ENCODE results near the gene MAMDC4.

The MAMDC4 gene

DNA sequence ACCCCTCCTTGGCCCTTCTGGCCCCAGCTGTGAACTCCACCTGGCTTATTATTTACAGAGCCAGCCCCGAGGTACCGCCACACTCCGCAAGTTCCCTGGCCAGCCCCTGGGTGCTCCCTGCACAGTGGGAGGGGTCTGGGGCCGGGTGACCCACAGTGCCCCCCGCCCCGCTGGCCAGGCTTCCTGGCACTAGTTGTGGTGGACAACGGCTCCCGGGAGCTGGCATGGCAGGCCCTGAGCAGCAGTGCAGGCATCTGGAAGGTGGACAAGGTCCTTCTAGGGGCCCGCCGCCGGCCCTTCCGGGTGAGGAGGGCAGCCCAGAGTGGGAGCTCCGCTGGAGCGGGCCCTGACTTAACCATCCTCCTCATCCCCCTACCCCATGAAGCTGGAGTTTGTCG, 3.9 kb downstream of the MAMDC4 start:
- Mint-ChIP-seq H3K27ac (no peak overlapping the region), H3K4me3 (no peak overlapping the region), H3K9me3 (no peaks in the 10 kb centered on the region), H3K36me3 (ENCODE audit: low read depth) (peaks cover 58% of the 10 kb centered on the region), H3K27me3 (no peaks in the 10 kb centered on the region), H3K4me1 (ENCODE audit: low read depth) (peaks cover 5% of the 10 kb centered on the region)
- intact Hi-C loops (cut with micrococcal nuclease) = no loop called here

DNA sequence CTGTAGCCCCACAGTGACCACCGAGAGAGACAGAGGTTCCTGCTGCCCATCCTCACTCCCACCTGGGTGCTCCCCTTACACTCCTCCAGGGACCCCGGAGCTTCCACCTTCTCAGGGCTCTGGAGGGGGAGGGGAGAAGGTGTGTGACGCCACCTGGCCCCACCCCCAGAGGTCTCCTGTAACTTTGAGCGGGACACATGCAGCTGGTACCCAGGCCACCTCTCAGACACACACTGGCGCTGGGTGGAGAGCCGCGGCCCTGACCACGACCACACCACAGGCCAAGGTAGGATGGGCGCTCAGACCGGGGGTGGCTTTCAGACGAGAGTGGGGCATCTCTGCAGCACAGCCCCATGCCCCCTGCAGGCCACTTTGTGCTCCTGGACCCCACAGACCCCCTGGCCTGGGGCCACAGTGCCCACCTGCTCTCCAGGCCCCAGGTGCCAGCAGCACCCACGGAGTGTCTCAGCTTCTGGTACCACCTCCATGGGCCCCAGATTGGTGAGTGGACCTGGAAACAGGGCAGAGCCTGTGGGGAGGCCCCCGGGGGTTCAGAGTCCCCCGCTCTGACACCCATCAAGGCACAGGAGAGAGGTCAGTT, 4.5 kb downstream of the MAMDC4 start:
- Mint-ChIP-seq H3K9me3 (no peaks in the 10 kb centered on the region), H3K4me3 (no peak overlapping the region), H3K27ac (no peak overlapping the region), H3K27me3 (no peaks in the 10 kb centered on the region), H3K4me1 (ENCODE audit: low read depth) (no peaks in the 10 kb centered on the region), H3K36me3 (ENCODE audit: low read depth) (peaks cover 58% of the 10 kb centered on the region)
- intact Hi-C loops (cut with micrococcal nuclease) = no loop called here

DNA sequence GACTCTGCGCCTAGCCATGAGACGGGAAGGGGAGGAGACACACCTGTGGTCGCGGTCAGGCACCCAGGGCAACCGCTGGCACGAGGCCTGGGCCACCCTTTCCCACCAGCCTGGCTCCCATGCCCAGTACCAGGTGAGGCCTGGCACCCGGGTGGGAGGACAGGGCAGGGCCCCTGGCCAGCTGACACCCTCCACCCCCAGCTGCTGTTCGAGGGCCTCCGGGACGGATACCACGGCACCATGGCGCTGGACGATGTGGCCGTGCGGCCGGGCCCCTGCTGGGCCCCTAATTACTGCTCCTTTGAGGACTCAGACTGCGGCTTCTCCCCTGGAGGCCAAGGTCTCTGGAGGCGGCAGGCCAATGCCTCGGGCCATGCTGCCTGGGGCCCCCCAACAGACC, 5.0 kb downstream of the MAMDC4 start:
- no peaks in the 10 kb centered on the region for H3K27me3 Mint-ChIP-seq
- H3K4me3 Mint-ChIP-seq = no peak overlapping the region
- no peaks in the 10 kb centered on the region for H3K9me3 Mint-ChIP-seq
- H3K27ac Mint-ChIP-seq = no peak overlapping the region
- intact Hi-C loops (cut with micrococcal nuclease) = no loop called here
- no peaks in the 10 kb centered on the region for H3K4me1 Mint-ChIP-seq (ENCODE audit: low read depth)
- peaks cover 58% of the 10 kb centered on the region for H3K36me3 Mint-ChIP-seq (ENCODE audit: low read depth)

DNA sequence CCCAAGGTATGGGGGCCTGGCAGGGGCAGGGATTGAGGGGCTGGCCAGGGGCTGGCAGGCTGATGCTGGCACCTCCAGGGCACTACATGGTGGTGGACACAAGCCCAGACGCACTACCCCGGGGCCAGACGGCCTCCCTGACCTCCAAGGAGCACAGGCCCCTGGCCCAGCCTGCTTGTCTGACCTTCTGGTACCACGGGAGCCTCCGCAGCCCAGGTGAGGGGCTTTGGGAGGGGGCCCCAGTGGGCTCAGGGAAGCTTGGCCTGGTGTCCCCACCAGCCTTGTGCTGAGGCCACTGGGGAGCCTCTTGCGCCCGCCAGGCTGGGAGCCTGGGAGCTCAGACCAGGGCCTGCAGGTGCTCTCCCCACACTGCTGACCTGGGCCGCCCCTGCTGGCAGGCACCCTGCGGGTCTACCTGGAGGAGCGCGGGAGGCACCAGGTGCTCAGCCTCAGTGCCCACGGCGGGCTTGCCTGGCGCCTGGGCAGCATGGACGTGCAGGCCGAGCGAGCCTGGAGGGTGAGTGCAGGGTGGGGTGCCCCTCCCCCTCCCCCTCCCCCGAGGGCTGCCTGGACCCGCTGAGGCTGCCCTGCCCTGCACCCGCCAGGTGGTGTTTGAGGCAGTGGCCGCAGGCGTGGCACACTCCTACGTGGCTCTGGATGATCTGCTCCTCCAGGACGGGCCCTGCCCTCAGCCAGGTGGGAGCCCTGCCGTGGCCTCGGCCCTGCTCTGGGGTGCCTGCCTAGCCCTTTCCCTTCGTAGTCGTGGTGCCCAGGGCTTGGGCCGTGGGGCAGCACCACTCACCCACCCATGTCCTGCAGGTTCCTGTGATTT, 5.7 kb downstream of the MAMDC4 start:
- H3K4me1 Mint-ChIP-seq (ENCODE audit: low read depth) = no peaks in the 10 kb centered on the region
- no peak overlapping the region for H3K27ac Mint-ChIP-seq
- peaks cover 63% of the 10 kb centered on the region for H3K36me3 Mint-ChIP-seq (ENCODE audit: low read depth)
- H3K9me3 Mint-ChIP-seq = no peaks in the 10 kb centered on the region
- intact Hi-C loops (cut with micrococcal nuclease) = no loop called here
- no peaks in the 10 kb centered on the region for H3K27me3 Mint-ChIP-seq
- H3K4me3 Mint-ChIP-seq = no peak overlapping the region

DNA sequence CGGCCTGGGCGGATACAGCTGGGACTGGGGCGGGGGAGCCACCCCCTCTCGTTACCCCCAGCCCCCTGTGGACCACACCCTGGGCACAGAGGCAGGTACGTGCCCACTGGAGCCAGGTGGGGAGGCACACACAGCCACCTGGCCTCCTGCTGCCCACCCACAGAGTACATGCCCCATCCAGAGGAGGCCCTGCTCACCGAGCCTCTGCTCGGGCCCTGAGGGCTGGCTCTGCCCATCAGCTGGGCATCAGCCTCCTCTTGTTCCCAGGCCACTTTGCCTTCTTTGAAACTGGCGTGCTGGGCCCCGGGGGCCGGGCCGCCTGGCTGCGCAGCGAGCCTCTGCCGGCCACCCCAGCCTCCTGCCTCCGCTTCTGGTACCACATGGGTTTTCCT, 6.3 kb downstream of the MAMDC4 start:
- Mint-ChIP-seq H3K4me1 (ENCODE audit: low read depth) (no peaks in the 10 kb centered on the region), H3K4me3 (no peak overlapping the region), H3K9me3 (no peaks in the 10 kb centered on the region), H3K36me3 (ENCODE audit: low read depth) (peaks cover 69% of the 10 kb centered on the region), H3K27me3 (no peaks in the 10 kb centered on the region), H3K27ac (no peak overlapping the region)
- intact Hi-C loops (cut with micrococcal nuclease) = no loop called here

DNA sequence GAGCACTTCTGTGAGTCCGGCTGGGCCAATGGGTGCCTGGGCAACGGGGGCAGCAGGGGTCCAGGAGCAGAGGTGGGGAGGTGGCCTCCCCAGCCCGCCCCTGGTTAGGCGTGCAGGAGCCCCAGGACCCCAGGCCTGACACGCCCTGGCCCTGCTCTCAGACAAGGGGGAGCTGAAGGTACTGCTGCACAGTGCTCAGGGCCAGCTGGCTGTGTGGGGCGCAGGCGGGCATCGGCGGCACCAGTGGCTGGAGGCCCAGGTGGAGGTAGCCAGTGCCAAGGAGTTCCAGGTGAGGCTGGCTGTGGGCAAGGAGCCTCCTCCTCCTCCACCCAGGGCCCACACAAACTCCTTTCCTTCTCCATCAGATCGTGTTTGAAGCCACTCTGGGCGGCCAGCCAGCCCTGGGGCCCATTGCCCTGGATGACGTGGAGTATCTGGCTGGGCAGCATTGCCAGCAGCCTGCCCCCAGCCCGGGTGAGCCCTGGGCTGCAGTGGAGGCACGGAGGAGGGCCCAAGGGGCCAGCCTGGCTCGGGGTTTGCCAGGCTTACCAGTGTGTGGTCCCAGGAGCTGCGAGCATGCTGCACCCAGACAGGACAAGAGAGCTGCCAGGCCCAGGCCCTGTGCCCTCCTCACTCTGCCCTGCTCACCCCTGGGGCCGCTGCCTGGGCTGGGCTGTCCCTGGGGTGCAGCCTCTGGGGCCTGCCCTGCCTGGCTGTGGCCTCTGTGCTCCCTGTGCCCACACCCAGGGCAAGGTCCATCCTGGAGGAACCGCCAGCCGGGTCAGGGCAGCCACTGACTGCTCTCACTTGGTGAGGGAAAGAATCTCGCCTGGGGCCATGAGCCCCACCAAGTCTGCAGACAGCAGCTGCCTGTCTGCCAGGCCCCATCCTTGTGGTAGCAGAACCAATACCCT, 7.0 kb downstream of the MAMDC4 start:
- Mint-ChIP-seq H3K36me3 (ENCODE audit: low read depth) (peaks cover 76% of the 10 kb centered on the region), H3K27me3 (no peaks in the 10 kb centered on the region), H3K4me3 (no peak overlapping the region), H3K27ac (no peak overlapping the region), H3K4me1 (ENCODE audit: low read depth) (peaks cover 5% of the 10 kb centered on the region), H3K9me3 (no peaks in the 10 kb centered on the region)
- intact Hi-C loops (cut with micrococcal nuclease) = no loop called here

DNA sequence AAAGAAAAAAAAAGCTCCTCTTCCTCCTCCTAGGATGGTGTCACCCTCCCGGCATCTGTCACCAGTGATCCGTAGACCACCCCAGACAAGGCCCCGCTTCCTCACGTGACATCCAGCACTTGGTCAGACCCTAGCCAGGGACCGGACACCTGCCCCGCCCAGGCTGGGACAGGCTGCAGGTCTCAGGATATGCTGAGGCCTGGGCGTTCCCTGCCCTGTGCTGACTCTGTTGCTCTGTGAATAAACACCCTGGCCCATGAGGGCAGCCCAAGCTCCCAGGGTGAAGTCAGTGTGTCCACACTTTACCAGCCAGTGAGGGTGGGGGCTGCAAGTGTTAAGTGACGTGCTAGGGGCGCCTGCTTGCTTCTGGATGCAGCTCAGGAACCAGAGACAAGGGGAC, 8.4 kb downstream of the MAMDC4 start:
- Mint-ChIP-seq H3K9me3 (no peaks in the 10 kb centered on the region), H3K27me3 (no peaks in the 10 kb centered on the region), H3K4me3 (no peak overlapping the region), H3K27ac (no peak overlapping the region), H3K36me3 (ENCODE audit: low read depth) (peaks cover 71% of the 10 kb centered on the region), H3K4me1 (ENCODE audit: low read depth) (peaks cover 16% of the 10 kb centered on the region)
- intact Hi-C loops (cut with micrococcal nuclease) = no loop called here

DNA sequence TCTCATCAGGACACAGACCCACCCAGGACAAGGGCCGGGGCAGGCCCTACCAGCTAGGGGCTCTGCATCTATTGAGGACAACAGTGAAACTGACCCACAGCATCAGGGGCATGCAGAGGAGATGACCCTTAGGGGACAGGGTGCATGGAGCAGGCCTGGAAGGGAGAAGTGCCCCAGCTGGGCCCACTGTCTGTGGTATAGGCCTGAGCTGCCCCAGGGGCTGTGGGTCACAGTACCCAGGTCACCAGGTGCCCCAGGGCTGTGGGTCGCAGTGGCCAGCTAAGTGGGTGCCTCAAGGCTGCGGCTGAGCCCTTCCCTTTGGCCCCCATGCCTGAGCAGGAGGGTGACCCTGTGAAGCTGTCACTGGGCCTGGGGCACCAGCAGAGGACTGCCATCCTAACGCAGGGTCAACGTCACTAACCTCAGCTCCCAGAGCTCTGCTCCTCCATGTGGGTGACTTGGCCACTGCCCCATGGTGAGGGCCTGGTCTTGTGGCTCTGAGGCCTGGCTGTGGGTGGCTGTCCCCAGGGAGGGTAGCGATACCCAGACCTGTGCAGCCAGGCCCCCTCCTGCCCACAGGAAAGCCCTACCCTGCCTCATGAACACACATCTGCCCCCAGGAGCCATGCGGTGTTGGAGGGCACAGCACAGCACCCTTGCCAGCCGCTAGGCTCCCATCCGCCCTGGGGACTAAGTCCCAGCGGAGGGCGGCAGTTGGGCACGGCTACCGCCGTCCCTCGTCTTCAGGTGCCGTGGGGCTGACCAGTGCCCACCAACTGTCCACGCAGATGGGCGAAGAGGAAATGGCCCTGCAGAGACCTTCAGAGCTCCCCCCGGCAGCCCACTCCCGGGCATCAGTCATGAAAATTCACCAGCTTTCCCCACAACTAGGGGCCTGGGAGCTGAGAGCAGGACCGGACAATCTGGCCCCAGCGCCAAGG, 9.1 kb downstream of the MAMDC4 start:
- Mint-ChIP-seq H3K4me3 (no peak overlapping the region), H3K27ac (no peak overlapping the region), H3K36me3 (ENCODE audit: low read depth) (peaks cover 71% of the 10 kb centered on the region), H3K4me1 (ENCODE audit: low read depth) (peaks cover 16% of the 10 kb centered on the region), H3K27me3 (no peaks in the 10 kb centered on the region), H3K9me3 (no peaks in the 10 kb centered on the region)
- intact Hi-C loops (cut with micrococcal nuclease) = no loop called here

DNA sequence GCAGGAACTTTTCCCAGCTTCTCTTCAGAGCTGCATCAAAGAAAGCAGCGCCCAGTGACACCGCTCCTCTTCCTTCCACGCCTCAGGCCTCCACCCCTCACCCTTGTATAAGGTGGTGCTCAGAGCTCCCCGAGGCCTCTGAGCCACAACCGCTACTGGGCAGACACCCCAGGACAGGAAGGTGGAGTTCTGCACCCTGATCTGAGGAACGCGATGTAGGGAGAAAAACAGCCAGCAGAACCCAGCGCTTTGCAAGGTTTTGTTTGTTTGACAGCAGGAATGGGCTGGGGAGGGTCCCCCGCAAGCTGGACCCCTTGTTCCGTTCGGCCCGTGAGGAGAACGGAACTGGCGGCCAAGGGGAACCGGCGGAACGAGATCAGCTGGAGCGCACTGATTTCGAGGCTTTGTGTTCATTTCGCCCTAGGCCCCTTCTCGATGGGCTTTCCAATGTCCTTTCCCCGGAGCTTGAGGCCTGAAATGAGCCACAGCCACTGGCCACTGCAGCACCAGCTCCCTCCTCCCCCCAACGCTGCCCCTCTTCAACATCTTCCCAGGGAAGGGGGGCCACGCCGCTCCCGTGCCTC, 9.8 kb downstream of the MAMDC4 start:
- intact Hi-C loops (cut with micrococcal nuclease) = no loop called here
- H3K36me3 Mint-ChIP-seq (ENCODE audit: low read depth) = peaks cover 68% of the 10 kb centered on the region
- no peaks in the 10 kb centered on the region for H3K27me3 Mint-ChIP-seq
- H3K4me3 Mint-ChIP-seq = no peak overlapping the region
- H3K27ac Mint-ChIP-seq = no peak overlapping the region
- no peaks in the 10 kb centered on the region for H3K9me3 Mint-ChIP-seq
- H3K4me1 Mint-ChIP-seq (ENCODE audit: low read depth) = peaks cover 16% of the 10 kb centered on the region

DNA sequence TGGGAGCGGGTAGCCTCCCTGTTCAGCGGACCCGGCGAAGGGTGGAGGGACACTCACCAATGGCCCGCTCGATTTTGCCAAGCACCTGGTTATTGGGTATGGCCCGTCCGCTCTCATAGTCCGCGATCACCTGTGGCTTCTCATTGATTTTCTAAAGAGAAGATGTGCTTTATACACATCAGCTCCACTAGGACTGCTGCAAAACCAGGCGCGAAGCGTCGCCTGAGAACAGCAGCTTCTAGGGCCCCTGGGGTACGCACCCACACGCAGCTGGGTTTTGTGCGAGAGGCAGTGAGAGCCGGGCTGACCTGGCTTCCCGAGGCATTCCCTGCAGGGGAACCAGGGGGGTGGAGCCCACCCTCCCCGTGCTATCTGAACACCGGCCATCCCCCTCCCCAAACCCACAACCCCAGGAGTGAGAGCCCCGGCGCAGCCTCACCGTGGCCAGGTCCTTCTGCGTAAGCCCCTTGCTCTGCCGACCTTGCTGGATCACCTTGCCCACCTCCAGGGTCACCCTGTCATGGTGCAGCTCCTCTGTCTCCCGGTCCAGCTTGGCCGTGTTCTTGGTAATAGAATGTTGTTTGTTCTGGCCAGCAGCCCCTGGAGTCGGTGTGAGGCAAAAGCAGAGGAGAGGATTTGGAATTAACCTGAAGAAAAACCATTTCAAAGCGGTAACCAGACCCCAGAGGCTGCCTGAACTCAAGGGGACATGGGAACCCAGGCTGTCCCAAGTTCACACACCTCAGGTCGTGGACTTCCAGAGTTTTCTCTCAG, 10.9 kb downstream of the MAMDC4 start:
- H3K27me3 Mint-ChIP-seq = no peaks in the 10 kb centered on the region
- intact Hi-C loops (cut with micrococcal nuclease) = no loop called here
- no peak overlapping the region for H3K27ac Mint-ChIP-seq
- peaks cover 68% of the 10 kb centered on the region for H3K36me3 Mint-ChIP-seq (ENCODE audit: low read depth)
- no peak overlapping the region for H3K4me3 Mint-ChIP-seq
- no peaks in the 10 kb centered on the region for H3K9me3 Mint-ChIP-seq
- peaks cover 16% of the 10 kb centered on the region for H3K4me1 Mint-ChIP-seq (ENCODE audit: low read depth)

DNA sequence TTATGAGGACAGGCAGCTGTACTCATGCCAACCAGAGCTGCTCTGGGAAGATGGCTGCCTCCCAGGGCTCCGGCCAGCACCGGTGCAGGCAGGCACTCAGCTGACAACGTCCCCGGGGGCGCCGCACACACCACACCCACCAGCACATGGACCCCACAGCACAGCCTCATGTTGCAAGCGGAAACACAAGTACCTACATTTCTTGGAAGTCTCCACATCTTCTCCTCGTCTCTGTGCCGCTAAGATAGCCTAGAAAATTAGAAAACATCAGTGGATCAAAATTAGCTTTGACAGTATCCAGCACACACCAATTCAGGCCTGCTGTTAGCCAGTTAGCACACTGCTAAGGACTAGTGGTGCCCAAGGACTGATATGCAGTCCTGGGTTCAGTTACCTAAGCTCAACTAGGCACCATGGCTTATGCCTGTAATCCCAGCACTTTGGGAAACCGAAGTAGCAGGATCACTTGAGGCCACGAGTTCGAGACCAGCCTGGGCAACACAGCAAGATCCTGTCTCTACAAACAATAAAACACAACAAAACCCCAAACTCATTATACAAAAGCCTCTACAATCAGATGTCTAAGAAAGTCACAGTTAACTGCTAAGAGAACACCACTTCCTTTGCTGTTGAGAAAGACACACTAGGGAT, 11.6 kb downstream of the MAMDC4 start:
- Mint-ChIP-seq H3K27me3 (no peaks in the 10 kb centered on the region), H3K36me3 (ENCODE audit: low read depth) (peaks cover 67% of the 10 kb centered on the region), H3K4me1 (ENCODE audit: low read depth) (peaks cover 16% of the 10 kb centered on the region), H3K9me3 (no peaks in the 10 kb centered on the region), H3K4me3 (no peak overlapping the region), H3K27ac (no peak overlapping the region)
- intact Hi-C loops (cut with micrococcal nuclease) = no loop called here

DNA sequence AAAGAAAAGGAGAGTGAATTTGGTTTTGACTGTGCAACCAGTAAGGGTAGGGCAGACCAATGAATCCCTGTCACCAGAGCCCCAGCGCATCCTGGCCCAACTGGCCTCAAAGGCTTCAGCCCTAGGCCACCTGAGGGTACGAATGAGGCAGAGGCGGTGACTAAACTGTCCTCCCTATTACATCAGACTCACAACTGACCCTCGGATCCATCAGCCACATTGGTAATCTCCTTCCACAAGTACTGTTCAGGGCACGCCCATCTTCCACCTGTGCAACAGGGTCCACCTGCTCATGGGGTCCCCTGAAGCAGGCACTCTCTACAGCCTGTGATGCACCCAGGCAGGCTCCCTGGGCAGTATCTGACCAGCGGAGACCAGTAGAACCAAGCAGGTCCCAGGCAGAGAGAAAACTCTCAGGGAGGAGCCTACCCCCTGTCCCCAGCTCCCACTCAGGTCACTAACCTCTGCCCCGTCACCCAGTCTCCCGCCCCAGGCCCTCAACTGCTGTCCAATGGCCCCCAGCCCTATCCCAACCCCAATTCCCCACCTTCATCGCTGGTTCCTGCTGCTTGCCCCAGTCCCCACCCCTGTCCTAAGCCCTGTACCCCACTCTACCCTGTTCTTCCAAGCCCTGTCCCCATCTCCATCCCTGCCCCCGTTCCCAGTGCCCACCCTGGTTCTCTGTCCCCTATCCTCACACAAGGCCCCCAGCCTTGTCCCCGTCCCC, 13.1 kb downstream of the MAMDC4 start:
- H3K27ac Mint-ChIP-seq = peak overlapping the region; percentile 85
- no peaks in the 10 kb centered on the region for H3K27me3 Mint-ChIP-seq
- intact Hi-C loops (cut with micrococcal nuclease) = no loop called here
- no peaks in the 10 kb centered on the region for H3K9me3 Mint-ChIP-seq
- H3K4me1 Mint-ChIP-seq (ENCODE audit: low read depth) = peaks cover 16% of the 10 kb centered on the region
- peak overlapping the region; percentile 85 for H3K4me3 Mint-ChIP-seq
- peaks cover 52% of the 10 kb centered on the region for H3K36me3 Mint-ChIP-seq (ENCODE audit: low read depth)

Measured in dendritic cell treated with granulocyte-macrophage colony-stimulating factor and Interleukin-4, amounts not matched to agents 40 ng/mL and 50 ng/mL, for 4 days (primary cell).